Colonic mucosa (tissue), 4 donors: ENCODE data around the gene TP53RK. TPM values are rescaled to one million over a fixed set of nuclear protein-coding genes. Genes with fewer than 3 reads are reported as not detected.

ENCODE experiments used
- DNase-seq: peaks from one replicate; pipeline ENCODE4 v3.0.0-alpha.2; 2020
- H3K27ac ChIP-seq: fragments of 200-600 bp; one replicate; pipeline ENCODE4 v1.8.0; 2021
- H3K27me3 ChIP-seq: fragments of 200-600 bp; one replicate; pipeline ENCODE4 v1.8.0; 2021
- H3K36me3 ChIP-seq: fragments of 200-600 bp; one replicate; pipeline ENCODE4 v1.8.0; 2021
- H3K4me1 ChIP-seq: fragments of 200-600 bp; one replicate; pipeline ENCODE4 v1.8.0; 2021; ENCODE audit warnings: mild to moderate bottlenecking
- H3K4me3 ChIP-seq: fragments of 200-600 bp; one replicate; pipeline ENCODE4 v1.8.0; 2021
- H3K9ac ChIP-seq, 2 donors: one replicate each; pipeline ENCODE4 v1.7.0; 2013; ENCODE audit warnings: control low read depth in 2 of 2, low read depth in 2 of 2, low read length in 2 of 2
- H3K9me3 ChIP-seq: fragments of 200-600 bp; one replicate; pipeline ENCODE4 v1.8.0; 2021
- intact Hi-C: fragments of 100-400 bp; cut with DNase I; formaldehyde crosslinking; loops from one replicate; pipeline ENCODE4 v1.14.1; 2022
- total RNA-seq, 2 donors: library from RNA; stranded (reverse); fragmentation: NEBNext Ultra II Directional in 1 of 2; extraction: Animal tissue kit (Norgen Biotek cat#: 25700) in 1 of 2; gene quantifications; one replicate each; pipeline ENCODE4 v1.2.1, GENCODE V29; 2021
- TF ChIP-seq, protein P1 (sequence below): fragments of 200-600 bp; IDR thresholded peaks from one replicate; pipeline ENCODE4 v1.8.0; 2022; ENCODE audit warnings: antibody characterized with exemption, mild to moderate bottlenecking
- donor health status: healthy.
- donor health status: DM: no; HTN: no; CAD: no.
- donor health status: DM: no; HTN: no; CAD: no.

TP53RK gene
- total RNA-seq, 2 donors from 2014 or later: 9.2 to 11.1 TPM

DNA sequence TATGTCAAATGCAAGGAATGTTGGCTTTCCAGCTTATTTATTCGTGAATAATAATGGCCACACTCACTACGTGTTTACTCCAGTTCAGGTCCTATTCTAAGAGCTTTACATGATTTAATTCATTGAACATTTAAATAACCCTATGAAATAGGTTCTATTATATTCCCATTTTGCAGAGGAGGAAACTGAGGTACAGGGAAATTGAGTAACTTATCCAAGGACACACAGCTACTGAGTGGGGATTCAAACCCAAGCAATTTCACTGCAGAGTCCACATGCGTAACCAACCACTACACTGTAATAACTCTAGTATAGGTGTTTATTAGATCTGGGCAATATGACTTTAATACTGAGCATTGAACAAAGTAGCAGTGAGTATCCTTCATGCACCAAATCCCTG, 25.7 kb downstream of the TP53RK start:
- intact Hi-C loops: no loop called here
- DNase-seq: no peak
- H3K9ac ChIP-seq: no peak overlapping the region
- no peaks in the 10 kb centered on the region for H3K27me3 ChIP-seq
- no peak overlapping the region for H3K4me3 ChIP-seq
- no peaks in the 10 kb centered on the region for H3K9me3 ChIP-seq
- H3K4me1 ChIP-seq: no peaks in the 10 kb centered on the region
- H3K27ac ChIP-seq: no peak overlapping the region
- TF ChIP-seq, protein P1, sequence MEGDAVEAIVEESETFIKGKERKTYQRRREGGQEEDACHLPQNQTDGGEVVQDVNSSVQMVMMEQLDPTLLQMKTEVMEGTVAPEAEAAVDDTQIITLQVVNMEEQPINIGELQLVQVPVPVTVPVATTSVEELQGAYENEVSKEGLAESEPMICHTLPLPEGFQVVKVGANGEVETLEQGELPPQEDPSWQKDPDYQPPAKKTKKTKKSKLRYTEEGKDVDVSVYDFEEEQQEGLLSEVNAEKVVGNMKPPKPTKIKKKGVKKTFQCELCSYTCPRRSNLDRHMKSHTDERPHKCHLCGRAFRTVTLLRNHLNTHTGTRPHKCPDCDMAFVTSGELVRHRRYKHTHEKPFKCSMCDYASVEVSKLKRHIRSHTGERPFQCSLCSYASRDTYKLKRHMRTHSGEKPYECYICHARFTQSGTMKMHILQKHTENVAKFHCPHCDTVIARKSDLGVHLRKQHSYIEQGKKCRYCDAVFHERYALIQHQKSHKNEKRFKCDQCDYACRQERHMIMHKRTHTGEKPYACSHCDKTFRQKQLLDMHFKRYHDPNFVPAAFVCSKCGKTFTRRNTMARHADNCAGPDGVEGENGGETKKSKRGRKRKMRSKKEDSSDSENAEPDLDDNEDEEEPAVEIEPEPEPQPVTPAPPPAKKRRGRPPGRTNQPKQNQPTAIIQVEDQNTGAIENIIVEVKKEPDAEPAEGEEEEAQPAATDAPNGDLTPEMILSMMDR: no peak
- H3K36me3 ChIP-seq: no peaks in the 10 kb centered on the region

DNA sequence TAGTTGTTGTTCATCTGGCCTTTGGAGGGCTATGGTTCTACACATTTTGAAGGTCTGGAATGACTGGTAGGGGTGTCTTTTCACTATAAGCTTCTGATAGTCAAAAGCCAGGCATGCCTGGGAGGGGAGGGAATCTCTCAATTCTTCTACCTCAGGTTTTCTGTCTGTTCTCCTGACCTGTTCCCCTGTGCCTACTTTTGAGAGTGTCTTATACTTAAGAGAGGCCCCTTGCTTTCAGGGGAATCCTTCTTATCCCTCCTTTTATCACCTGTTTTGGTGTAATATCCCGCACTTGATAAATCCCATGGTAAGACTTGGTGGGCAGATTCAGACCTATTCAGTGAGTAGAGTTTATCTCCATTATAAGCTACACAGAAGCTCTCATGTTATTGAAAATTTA, 27.6 kb downstream of the TP53RK start:
- intact Hi-C loops: no loop called here
- no peak overlapping the region for H3K4me3 ChIP-seq
- no peak for DNase-seq
- H3K36me3 ChIP-seq: no peaks in the 10 kb centered on the region
- no peaks in the 10 kb centered on the region for H3K4me1 ChIP-seq
- H3K9me3 ChIP-seq: no peaks in the 10 kb centered on the region
- H3K27ac ChIP-seq: no peak overlapping the region
- H3K27me3 ChIP-seq: no peaks in the 10 kb centered on the region
- H3K9ac ChIP-seq: no peak overlapping the region
- TF ChIP-seq, protein P1: no peak

DNA sequence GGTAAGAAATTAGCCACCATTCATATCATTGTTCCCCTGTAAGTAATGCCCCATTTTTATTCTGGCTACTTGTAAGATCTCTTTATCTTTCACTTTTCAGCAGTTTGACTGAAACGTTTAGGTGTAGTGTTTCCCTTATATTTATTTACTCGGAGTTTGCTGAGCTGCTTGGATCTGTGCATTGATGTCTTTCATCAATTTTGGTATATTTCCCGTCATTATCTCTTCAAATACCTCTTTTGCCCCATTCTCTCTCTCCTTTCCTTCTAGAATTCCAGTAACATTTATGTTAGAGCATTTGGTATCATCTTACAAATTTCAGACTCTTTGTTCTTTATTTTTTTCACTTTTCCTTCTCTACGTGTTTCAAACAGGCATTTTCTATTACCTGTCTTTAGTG, 28.8 kb downstream of the TP53RK start:
- Histone ChIP-seq H3K36me3 (no peaks in the 10 kb centered on the region), H3K4me1 (no peaks in the 10 kb centered on the region), H3K27ac (no peak overlapping the region), H3K9me3 (no peaks in the 10 kb centered on the region), H3K27me3 (no peaks in the 10 kb centered on the region), H3K4me3 (no peak overlapping the region), H3K9ac (no peak overlapping the region)
- intact Hi-C loops: no loop called here
- TF ChIP-seq, protein P1: no peak
- DNase-seq: no peak

- TF ChIP-seq, protein P1: no peak
- no peak for DNase-seq
- Histone ChIP-seq H3K36me3 (no peaks in the 10 kb centered on the region), H3K4me3 (no peak overlapping the region), H3K9me3 (no peaks in the 10 kb centered on the region), H3K9ac (no peak overlapping the region), H3K4me1 (no peaks in the 10 kb centered on the region), H3K27ac (no peak overlapping the region), H3K27me3 (no peaks in the 10 kb centered on the region)
- intact Hi-C loops: no loop called here
These were observed 31.6 kb downstream of the TP53RK start for GRCh38 chr20:46657618-46658017.

DNA sequence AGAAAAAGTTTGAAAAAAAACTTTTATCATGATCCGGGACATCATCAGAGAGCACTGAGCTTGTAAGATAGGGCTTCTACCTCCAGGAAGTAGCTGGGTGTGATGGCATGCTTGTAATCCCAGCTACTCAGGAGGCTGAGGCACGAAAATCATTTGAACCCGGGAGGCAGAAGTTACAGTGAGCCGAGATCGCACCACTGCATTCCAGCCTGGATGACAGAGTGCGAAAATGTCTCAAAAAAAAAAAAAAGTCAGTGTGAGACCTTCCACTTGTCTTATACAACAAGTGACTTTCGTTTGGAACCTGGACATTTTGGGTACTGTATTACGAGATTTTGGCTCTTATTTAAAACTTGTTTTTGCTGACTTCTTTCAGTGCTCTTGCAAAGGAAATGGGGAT, 32.1 kb downstream of the TP53RK start:
- TF ChIP-seq, protein P1: no peak

GRCh38 chr20:46652699-46653098, 36.5 kb downstream of the TP53RK start:
- no peak overlapping the region for H3K4me3 ChIP-seq
- H3K4me1 ChIP-seq: no peaks in the 10 kb centered on the region
- DNase-seq: no peak
- H3K36me3 ChIP-seq: no peaks in the 10 kb centered on the region
- no peak overlapping the region for H3K9ac ChIP-seq
- intact Hi-C loops: no loop called here
- H3K9me3 ChIP-seq: no peaks in the 10 kb centered on the region
- TF ChIP-seq, protein P1: no peak
- H3K27me3 ChIP-seq: peaks cover 13% of the 10 kb centered on the region
- H3K27ac ChIP-seq: no peak overlapping the region

More for the DNA sequence above, 32.1 kb downstream of the TP53RK start:
- H3K36me3 ChIP-seq: no peaks in the 10 kb centered on the region
- no peaks in the 10 kb centered on the region for H3K4me1 ChIP-seq
- no peak for DNase-seq
- H3K27ac ChIP-seq: no peak overlapping the region
- intact Hi-C loops: no loop called here
- H3K4me3 ChIP-seq: no peak overlapping the region
- H3K27me3 ChIP-seq: no peaks in the 10 kb centered on the region
- H3K9ac ChIP-seq: no peak overlapping the region
- no peaks in the 10 kb centered on the region for H3K9me3 ChIP-seq
